CD14-positive monocyte (primary cell): ENCODE data around the gene PPP2R3A. TPM values are rescaled to one million over a fixed set of nuclear protein-coding genes. Genes with fewer than 3 reads are reported as not detected.

Source experiments
- DNase-seq, 3 donors: peaks; one replicate each; pipeline ENCODE4 v3.0.0-alpha.2; 2011 to 2022
- H2AFZ ChIP-seq: 2 replicates; pipeline ENCODE4 v1.6.0; 2012; ENCODE audit warnings: mild to moderate bottlenecking, low read depth, low read length, inconsistent platforms; ENCODE audit not compliant: insufficient read depth, poor library complexity, severe bottlenecking
- H3K27ac ChIP-seq, 2 donors: 1 replicate in 1 of 2; 2 replicates in 1 of 2; pipeline ENCODE4 v1.5.1; 2012 to 2013; ENCODE audit warnings: low read length in 2 of 2, control low read depth in 1 of 2, inconsistent platforms in 1 of 2, low read depth in 1 of 2, mild to moderate bottlenecking in 1 of 2
- H3K27me3 ChIP-seq, 2 donors: one replicate each; pipeline versions ENCODE4 v1.6.0 to v1.6.1; 2011 to 2013; ENCODE audit warnings: low read length in 2 of 2; ENCODE audit not compliant: control insufficient read depth in 2 of 2, insufficient read depth in 2 of 2
- H3K36me3 ChIP-seq, 2 donors: replicated peaks in 1 of 2; 1 replicate in 1 of 2; 2 replicates in 1 of 2; pipeline versions ENCODE4 v1.5.1 to v1.6.1; 2012 to 2013; ENCODE audit warnings: low read length in 2 of 2, control low read depth in 1 of 2, inconsistent platforms in 1 of 2, mild to moderate bottlenecking in 1 of 2; ENCODE audit not compliant: insufficient read depth in 2 of 2, control insufficient read depth in 1 of 2
- H3K4me1 ChIP-seq, 2 donors: 1 replicate in 1 of 2; 2 replicates in 1 of 2; pipeline versions ENCODE4 v1.5.1 to v1.6.1; 2012 to 2013; ENCODE audit warnings: low read length in 2 of 2, control low read depth in 1 of 2, inconsistent platforms in 1 of 2, mild to moderate bottlenecking in 1 of 2, moderate library complexity in 1 of 2; ENCODE audit not compliant: insufficient read depth in 2 of 2, control insufficient read depth in 1 of 2
- H3K4me2 ChIP-seq: replicated peaks from 2 replicates; pipeline ENCODE3; 2012; ENCODE audit warnings: low read length, moderate library complexity, mild to moderate bottlenecking; ENCODE audit not compliant: poor library complexity, severe bottlenecking; ENCODE audit errors: extremely low read depth
- H3K4me3 ChIP-seq, 3 experiments: fragments of 200-600 bp in 1 of 3; sonication (generic) in 1 of 3; replicated peaks in 1 of 3; 1 replicate in 2 of 3; 2 replicates in 1 of 3; pipeline ENCODE4 v1.5.1; 2011 to 2013; ENCODE audit warnings: low read length in 3 of 3, mild to moderate bottlenecking in 3 of 3, control low read depth in 2 of 3, low read depth in 2 of 3, inconsistent platforms in 1 of 3, moderate library complexity in 1 of 3
- H3K79me2 ChIP-seq: 2 replicates; pipeline ENCODE4 v1.6.0; 2012; ENCODE audit warnings: mild to moderate bottlenecking, control low read depth, inconsistent platforms, low read length, moderate library complexity; ENCODE audit not compliant: insufficient read depth
- H3K9ac ChIP-seq: 2 replicates; pipeline ENCODE4 v1.6.0; 2017; ENCODE audit warnings: low read length, mild to moderate bottlenecking; ENCODE audit not compliant: insufficient read depth, poor library complexity, severe bottlenecking
- H3K9me3 ChIP-seq, 2 donors: replicated peaks in 1 of 2; 1 replicate in 1 of 2; 2 replicates in 1 of 2; pipeline versions ENCODE4 v1.5.1 to v1.6.1; 2012 to 2013; ENCODE audit warnings: low read length in 2 of 2, control low read depth in 1 of 2; ENCODE audit not compliant: control insufficient read depth in 1 of 2, insufficient read depth in 1 of 2
- H4K20me1 ChIP-seq: 2 replicates; pipeline ENCODE4 v1.6.0; 2012; ENCODE audit warnings: mild to moderate bottlenecking, low read length, control low read depth, moderate library complexity; ENCODE audit not compliant: insufficient read depth
- H3K27ac Mint-ChIP-seq, 7 donors: one replicate each; pipeline ENCODE4 v1.8.0; 2020; ENCODE audit warnings: mild to moderate bottlenecking in 7 of 7, mixed read lengths in 7 of 7, moderate library complexity in 6 of 7, inconsistent platforms in 2 of 7
- H3K27me3 Mint-ChIP-seq, 3 donors: one replicate each; pipeline ENCODE4 v1.8.0; 2021 to 2022; ENCODE audit warnings: low read depth in 3 of 3, mild to moderate bottlenecking in 3 of 3, mixed read lengths in 3 of 3, moderate library complexity in 3 of 3, inconsistent platforms in 1 of 3
- H3K36me3 Mint-ChIP-seq, 2 donors: one replicate each; pipeline ENCODE4 v1.8.0; 2020; ENCODE audit warnings: mixed read lengths in 2 of 2, inconsistent platforms in 1 of 2, mild to moderate bottlenecking in 1 of 2
- H3K4me1 Mint-ChIP-seq: one replicate; pipeline ENCODE4 v1.8.0; 2020; ENCODE audit warnings: mild to moderate bottlenecking, mixed read lengths
- H3K4me3 Mint-ChIP-seq, 2 donors: one replicate each; pipeline ENCODE4 v1.8.0; 2020; ENCODE audit warnings: mild to moderate bottlenecking in 2 of 2, mixed read lengths in 2 of 2, moderate library complexity in 1 of 2
- H3K9me3 Mint-ChIP-seq, 7 donors: one replicate each; pipeline ENCODE4 v1.8.0; 2020 to 2022; ENCODE audit warnings: mixed read lengths in 7 of 7, mild to moderate bottlenecking in 6 of 7, moderate library complexity in 6 of 7, inconsistent platforms in 2 of 7
- WGBS: methylation state at CpG from one replicate; pipeline ENCODE4 v1.1.5; 2013; ENCODE audit warnings: missing lambda C conversion rate; ENCODE audit not compliant: insufficient coverage; 5-methylcytosine and 5-hydroxymethylcytosine counted together
- intact Hi-C, 2 donors: fragments of 100-400 bp; cut with micrococcal nuclease; formaldehyde crosslinking; loops; one replicate each; pipeline versions ENCODE4 v1.15.0 to v1.15.1; 2023
- polyA plus RNA-seq, 3 donors: library from polyadenylated mRNA; depleted of rRNA in 1 of 3; unstranded in 2 of 3; stranded (reverse) in 1 of 3; fragments of 300-500 nt in 2 of 3; fragments of >200 nt in 1 of 3; fragmentation: Illumina TruSeq in 2 of 3; gene quantifications; 1 replicate in 2 of 3; 2 replicates in 1 of 3; pipeline ENCODE4 v1.2.3, GENCODE V29; 2012 to 2021
- TF ChIP-seq, protein P1 (sequence below): fragments of 200-600 bp; IDR thresholded peaks from one replicate; pipeline ENCODE4 v1.8.0; 2022; ENCODE audit warnings: antibody characterized with exemption, mild to moderate bottlenecking

The PPP2R3A gene
- polyA plus RNA-seq, 3 donors = 0.09 to 0.15 (median 0.10) TPM

DNA sequence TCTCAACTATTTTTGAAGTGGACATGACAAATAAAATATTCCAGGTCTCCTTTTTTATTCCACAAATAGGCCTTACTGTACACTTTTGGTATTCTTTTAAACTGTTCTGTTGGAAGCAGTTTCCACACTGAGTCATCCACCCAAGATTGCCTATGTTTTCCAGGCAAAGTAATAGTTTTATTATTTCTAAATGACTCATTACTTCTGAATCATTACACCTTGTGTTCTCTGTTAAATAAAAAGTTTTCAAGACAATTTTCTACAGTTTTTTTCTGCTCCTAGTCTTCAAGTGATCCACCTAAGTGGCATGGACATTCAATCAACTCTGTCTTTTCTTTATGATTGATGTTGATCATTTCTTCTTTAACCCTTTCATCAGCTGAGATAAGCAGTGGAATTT lies 26.5 kb downstream of the PPP2R3A start:
- no peaks in the 10 kb centered on the region for H3K79me2 ChIP-seq
- intact Hi-C loops = no loop called here
- H3K4me1 ChIP-seq = no peaks in the 10 kb centered on the region
- H3K4me3 Mint-ChIP-seq = no peak overlapping the region
- H3K36me3 ChIP-seq = no peaks in the 10 kb centered on the region
- H3K36me3 Mint-ChIP-seq = no peaks in the 10 kb centered on the region
- TF ChIP-seq, protein P1, sequence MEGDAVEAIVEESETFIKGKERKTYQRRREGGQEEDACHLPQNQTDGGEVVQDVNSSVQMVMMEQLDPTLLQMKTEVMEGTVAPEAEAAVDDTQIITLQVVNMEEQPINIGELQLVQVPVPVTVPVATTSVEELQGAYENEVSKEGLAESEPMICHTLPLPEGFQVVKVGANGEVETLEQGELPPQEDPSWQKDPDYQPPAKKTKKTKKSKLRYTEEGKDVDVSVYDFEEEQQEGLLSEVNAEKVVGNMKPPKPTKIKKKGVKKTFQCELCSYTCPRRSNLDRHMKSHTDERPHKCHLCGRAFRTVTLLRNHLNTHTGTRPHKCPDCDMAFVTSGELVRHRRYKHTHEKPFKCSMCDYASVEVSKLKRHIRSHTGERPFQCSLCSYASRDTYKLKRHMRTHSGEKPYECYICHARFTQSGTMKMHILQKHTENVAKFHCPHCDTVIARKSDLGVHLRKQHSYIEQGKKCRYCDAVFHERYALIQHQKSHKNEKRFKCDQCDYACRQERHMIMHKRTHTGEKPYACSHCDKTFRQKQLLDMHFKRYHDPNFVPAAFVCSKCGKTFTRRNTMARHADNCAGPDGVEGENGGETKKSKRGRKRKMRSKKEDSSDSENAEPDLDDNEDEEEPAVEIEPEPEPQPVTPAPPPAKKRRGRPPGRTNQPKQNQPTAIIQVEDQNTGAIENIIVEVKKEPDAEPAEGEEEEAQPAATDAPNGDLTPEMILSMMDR = no peak
- H3K4me1 Mint-ChIP-seq = no peaks in the 10 kb centered on the region
- DNase-seq = no peak
- H4K20me1 ChIP-seq = no peaks in the 10 kb centered on the region
- H3K27ac Mint-ChIP-seq = no peak overlapping the region
- H3K27ac ChIP-seq = no peak overlapping the region
- no peaks in the 10 kb centered on the region for H3K27me3 ChIP-seq
- peaks cover 0 to 1% (median 0%) of the 10 kb centered on the region in 3 donors for H3K27me3 Mint-ChIP-seq
- H2AFZ ChIP-seq = no peak overlapping the region
- H3K4me2 ChIP-seq = no peak overlapping the region
- no peak overlapping the region for H3K9ac ChIP-seq
- no peaks in the 10 kb centered on the region for H3K9me3 Mint-ChIP-seq
- no peak overlapping the region for H3K4me3 ChIP-seq
- H3K9me3 ChIP-seq = no peaks in the 10 kb centered on the region

DNA sequence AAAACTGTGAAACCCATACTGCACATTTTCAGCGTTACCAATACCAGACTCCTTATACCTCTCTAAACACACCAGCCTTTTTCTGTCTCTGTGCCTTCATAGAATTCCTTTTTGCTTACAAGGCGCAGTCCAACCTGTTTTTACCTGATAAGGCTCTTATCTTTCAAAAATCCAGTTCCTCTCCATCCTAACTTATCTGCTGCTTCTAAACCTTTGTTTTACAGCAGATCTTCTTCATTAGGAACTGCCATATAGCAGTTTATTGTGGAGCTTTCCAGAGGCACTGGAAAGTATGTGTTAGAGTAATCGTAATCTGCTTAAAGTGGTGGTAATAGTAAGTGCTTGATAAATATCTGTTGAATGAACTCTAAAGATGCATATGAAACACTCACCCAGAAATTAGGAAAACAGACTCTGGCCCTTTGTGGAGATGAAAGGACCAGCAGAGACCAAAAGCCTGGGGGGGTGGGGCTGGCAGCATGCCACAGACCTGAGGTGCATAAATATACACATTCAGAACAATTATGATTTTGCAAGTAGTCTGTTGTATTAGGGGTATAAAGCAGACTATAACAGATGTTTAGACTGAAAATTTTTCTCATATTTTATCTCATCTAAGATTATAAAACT lies 29.3 kb downstream of the PPP2R3A start:
- Histone ChIP-seq H3K27me3 (no peaks in the 10 kb centered on the region), H3K4me2 (no peak overlapping the region), H3K79me2 (no peaks in the 10 kb centered on the region), H3K4me1 (no peaks in the 10 kb centered on the region), H4K20me1 (no peaks in the 10 kb centered on the region), H3K4me3 (no peak overlapping the region), H3K36me3 (no peaks in the 10 kb centered on the region), H2AFZ (no peak overlapping the region), H3K27ac (no peak overlapping the region), H3K9ac (no peak overlapping the region), H3K9me3 (no peaks in the 10 kb centered on the region)
- DNase-seq = no peak
- Mint-ChIP-seq H3K36me3 (no peaks in the 10 kb centered on the region), H3K4me1 (no peaks in the 10 kb centered on the region), H3K4me3 (no peak overlapping the region), H3K27me3 (peaks cover 0 to 1% (median 0%) of the 10 kb centered on the region in 3 donors), H3K27ac (no peak overlapping the region), H3K9me3 (peaks cover 0 to under 1% (median 0%) of the 10 kb centered on the region in 7 donors)
- 100% methylated on average over 1 of the region's 3 CpGs for whole genome bisulfite sequencing
- TF ChIP-seq, protein P1 = no peak
- intact Hi-C loops = no loop called here
